Suprapubic skin (tissue), 3 donors: ENCODE data around the gene DVL3.

Experiments
- EP300 ChIP-seq: sonication (generic); formaldehyde crosslinking; IDR thresholded peaks from one replicate; pipeline ENCODE4 v1.6.1; 2017; ENCODE audit warnings: antibody characterized with exemption
- POLR2A ChIP-seq, 2 donors: fragments of 450-650 bp; IDR thresholded peaks; one replicate each; pipeline ENCODE4 v1.6.1; 2017; ENCODE audit warnings: antibody characterized with exemption in 2 of 2, mild to moderate bottlenecking in 2 of 2, moderate library complexity in 2 of 2
- TF ChIP-seq, protein P1 (sequence below), 2 donors: fragments of 200-600 bp in 1 of 2; fragments of 450-650 bp in 1 of 2; sonication (generic) in 1 of 2; IDR thresholded peaks; one replicate each; pipeline ENCODE4 v1.5.1; 2016 to 2019; ENCODE audit warnings: antibody characterized with exemption in 2 of 2, mild to moderate bottlenecking in 1 of 2, moderate library complexity in 1 of 2

DNA sequence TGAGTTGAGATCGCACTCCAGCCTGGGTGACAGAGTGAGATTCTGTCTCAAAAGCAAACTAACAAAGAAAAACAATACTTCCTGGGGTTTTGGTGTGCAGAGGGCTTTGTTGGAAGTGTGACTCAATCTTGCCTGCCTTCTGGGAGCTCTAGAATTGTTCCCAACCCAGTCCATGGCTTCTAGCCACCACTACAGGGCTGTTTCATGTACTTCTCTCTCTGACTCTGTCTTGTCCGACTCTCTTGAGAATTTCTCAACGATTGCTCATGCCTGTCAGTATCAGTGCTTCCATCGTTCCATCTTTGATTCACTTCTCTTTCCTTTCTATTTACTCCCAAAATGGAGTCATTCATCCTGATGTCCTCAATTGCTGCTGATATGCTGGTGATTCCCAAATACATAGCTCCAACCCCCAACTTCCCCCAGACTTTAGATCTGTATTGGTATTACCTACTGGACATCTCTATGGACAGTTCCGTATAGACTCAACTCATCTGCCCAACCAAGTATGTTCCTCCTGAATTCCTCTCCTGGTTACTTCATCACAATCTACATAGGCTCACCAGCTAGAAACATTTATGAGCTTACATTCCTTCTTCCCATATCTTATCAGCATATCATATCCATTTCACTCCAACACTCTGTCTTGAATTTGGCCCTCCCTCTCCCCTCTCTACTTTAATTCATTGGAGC is 17.6 kb downstream of the DVL3 start:
- TF ChIP-seq, protein P1, sequence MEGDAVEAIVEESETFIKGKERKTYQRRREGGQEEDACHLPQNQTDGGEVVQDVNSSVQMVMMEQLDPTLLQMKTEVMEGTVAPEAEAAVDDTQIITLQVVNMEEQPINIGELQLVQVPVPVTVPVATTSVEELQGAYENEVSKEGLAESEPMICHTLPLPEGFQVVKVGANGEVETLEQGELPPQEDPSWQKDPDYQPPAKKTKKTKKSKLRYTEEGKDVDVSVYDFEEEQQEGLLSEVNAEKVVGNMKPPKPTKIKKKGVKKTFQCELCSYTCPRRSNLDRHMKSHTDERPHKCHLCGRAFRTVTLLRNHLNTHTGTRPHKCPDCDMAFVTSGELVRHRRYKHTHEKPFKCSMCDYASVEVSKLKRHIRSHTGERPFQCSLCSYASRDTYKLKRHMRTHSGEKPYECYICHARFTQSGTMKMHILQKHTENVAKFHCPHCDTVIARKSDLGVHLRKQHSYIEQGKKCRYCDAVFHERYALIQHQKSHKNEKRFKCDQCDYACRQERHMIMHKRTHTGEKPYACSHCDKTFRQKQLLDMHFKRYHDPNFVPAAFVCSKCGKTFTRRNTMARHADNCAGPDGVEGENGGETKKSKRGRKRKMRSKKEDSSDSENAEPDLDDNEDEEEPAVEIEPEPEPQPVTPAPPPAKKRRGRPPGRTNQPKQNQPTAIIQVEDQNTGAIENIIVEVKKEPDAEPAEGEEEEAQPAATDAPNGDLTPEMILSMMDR (IDR thresholded peaks at IDR 0.05): no peak
- TF ChIP-seq EP300 (no peak), POLR2A (IDR thresholded peaks at IDR 0.05) (no peak)
